GM12864 (cell line): ENCODE measurements around the gene TEC.

Experiments
- DNase-seq: peaks from one replicate; pipeline ENCODE4 v3.0.0-alpha.2; 2011; ENCODE audit warnings: low read depth
- H3K4me3 ChIP-seq: 2 replicates; pipeline ENCODE4 v1.5.1; 2011; ENCODE audit warnings: mild to moderate bottlenecking, low read depth, low read length, control low read depth
- CTCF ChIP-seq: IDR thresholded peaks from 2 replicates; pipeline ENCODE4 v1.5.1; 2011; ENCODE audit warnings: low read depth, mild to moderate bottlenecking, moderate library complexity, low read length, control low read depth, inconsistent platforms; ENCODE audit errors: missing control alignments

The TEC gene

GRCh38 chr4:48126621-48127020 lies 143.0 kb downstream of the TEC start:
- no peak overlapping the region for H3K4me3 ChIP-seq
- TF ChIP-seq CTCF: no peak
- no peak for DNase-seq

DNA sequence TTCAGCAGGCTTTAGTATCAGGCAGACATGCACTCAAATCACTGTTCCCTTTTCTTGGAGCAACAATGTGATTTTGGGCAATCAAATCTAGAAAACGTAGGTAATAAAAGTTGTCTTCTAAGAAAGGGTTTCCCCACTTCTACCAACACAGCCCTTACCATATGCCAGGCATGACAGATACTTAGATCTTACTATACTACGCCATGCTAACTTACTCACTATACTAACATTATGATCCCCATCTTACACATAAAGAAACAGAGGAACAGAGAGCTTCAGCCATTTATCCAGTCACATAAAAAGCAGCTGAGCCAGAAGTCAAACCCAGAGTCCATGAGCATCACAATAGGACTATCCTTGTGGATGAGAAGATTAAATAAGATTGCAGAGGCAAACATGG lies 144.8 kb downstream of the TEC start:
- DNase-seq: no peak
- H3K4me3 ChIP-seq: no peak overlapping the region
- no peak for TF ChIP-seq CTCF

DNA sequence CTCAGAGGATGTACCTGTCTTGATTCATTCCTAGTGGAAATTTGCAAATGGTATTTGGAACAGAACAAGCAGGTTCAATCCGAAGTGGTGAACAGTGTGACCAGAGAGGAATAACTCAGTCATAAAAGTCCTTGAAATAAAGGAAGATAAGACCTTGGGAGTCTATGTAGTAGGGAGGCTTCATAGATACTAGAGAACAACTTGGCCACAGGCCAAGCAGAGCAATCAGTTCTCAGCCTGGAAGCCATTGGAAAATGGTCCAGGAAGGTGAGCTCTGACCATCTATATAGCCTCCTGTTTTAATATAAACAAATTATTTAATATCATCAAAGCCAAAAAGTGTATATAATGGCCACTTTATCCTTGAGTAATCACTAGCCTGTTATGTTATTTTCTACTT lies 146.9 kb downstream of the TEC start:
- no peak overlapping the region for H3K4me3 ChIP-seq
- no peak for DNase-seq
- no peak for TF ChIP-seq CTCF

DNA sequence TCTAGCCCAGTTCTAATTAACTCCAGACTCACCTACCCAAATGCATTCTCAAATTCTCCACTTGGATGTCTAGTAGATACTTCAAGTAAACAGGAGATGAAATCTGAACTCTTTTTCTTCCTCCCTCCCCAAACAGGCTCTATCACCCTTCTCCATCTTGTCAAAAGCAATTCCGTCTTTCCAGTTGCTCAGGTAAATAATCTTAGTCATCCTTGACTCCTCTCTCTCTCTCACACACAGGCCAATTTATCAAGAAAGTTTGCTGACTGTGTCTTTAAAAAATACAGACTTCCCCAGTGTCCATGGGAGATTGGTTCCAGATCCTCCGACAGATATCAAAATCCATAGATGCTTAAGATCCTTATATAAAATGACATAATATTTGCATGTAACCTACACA lies 148.5 kb downstream of the TEC start:
- DNase-seq: no peak
- H3K4me3 ChIP-seq: no peak overlapping the region
- TF ChIP-seq CTCF: no peak

DNA sequence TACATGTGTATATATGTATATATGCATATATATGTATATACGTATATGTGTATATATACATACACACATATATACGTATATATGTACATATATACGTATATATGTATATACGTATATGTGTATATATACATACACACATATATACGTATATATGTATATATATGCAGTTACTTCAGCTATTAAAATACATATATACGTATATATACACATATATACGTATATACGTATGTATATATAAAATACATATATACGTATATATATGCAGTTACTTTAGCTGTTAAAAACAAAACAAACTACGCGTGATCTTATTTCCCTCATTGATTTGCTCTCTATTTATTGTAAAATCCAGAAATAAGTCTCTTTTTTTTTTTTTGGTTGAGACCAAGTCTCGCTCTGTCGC lies 149.5 kb downstream of the TEC start:
- no peak for TF ChIP-seq CTCF
- no peak for DNase-seq

DNA sequence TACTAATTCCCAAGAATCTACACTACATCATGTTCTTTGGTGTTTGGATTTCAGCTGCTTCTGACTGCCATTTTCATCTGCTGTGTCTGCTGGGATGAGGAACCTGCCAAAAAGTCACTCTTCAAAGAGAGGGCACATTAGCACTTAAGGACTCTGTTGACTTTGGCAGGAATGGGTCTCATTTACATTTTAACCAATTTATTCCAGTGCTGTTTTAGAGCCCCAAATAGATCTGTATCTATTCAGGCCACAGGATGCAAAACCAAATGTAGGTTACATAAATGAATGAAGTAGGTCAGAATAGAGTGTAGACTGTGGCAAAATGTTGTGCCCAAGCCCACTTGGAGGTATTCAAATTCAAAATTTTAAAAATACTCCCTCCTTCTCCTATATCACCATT lies 150.0 kb downstream of the TEC start:
- TF ChIP-seq CTCF: no peak
- H3K4me3 ChIP-seq: no peak overlapping the region
- no peak for DNase-seq

More for the DNA sequence above, 149.5 kb downstream of the TEC start:
- no peak overlapping the region for H3K4me3 ChIP-seq

DNA sequence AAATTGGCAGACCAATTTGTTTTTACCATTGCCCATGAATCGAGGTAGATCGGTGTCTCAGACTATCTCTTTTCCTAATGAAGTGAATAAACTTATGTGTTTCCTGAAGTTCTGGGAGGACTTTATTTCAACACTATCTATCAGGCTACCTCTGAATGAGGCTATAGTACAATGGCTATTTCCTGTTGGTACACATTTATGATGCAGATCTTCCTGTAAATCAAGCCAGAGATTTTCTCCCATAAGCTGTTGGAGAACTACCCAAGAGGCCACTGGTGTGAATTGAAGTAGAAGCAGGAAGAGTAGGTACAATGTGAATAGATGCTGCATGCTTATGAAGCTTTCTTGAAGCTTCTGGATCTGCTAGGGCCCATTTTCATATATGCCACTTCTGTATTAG lies 151.6 kb downstream of the TEC start:
- no peak for TF ChIP-seq CTCF
- DNase-seq: no peak
- H3K4me3 ChIP-seq: no peak overlapping the region
